K562 treated with DMSO at 1 percent for 4 hours (cell line): ENCODE measurements around the gene MCC. TPM values are rescaled to one million over a fixed set of nuclear protein-coding genes. Genes with fewer than 3 reads are reported as not detected.

Experiments used
- total RNA-seq: library from RNA; unstranded; fragments of 300-600 nt; gene quantifications from 2 replicates; pipeline ENCODE4 v1.2.3, GENCODE V29; 2022; ENCODE audit not compliant: insufficient read depth

Gene MCC
- total RNA-seq: 0.19 TPM in 1 of 2 replicates, not detected in the other

DNA sequence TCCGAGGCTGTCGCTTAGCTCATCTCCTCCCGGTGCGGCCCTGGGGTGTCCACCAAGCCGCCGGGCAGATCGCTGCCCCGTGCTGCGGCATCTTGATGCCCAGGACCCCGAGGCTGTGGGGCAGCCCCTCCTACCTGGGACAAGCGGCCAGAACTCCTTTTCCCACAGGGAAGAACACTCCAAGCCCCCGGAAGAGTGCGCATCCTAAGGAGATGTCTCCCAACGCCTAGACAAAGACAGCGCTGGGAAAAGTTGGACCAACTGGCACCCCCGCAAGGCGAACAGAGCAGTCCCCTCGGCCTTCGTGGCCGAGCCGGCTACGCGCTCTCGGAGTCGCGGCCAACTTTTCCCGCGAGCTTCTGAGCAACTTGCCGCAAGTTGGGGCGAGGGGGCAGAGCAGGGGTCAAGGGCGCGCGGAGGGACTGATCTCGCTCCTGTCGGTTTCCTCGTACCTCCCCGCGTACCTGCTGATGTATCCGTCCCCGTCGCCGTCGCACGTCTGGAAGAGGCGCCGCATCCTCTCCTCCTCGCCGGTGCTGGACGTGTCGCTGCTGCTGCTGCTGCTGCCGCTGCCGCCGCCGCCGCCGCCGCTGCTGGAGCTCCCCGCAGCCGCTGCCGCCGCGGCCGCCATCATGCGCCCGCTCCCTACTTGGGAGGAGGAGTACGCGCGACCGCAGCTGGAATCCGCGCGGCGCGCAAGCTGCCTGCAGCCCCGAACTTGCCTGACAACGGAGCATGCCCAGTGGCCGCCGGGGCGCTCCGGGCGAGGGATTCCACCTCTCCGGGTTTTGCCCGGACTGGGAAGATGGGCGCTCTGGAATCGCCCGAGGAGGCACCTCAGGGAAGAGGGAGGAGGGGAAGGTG is at the start of gene MCC:
Gene MCC, minus strand, starts transcription at position 673 of the 864 bp plus-strand sequence.

DNA sequence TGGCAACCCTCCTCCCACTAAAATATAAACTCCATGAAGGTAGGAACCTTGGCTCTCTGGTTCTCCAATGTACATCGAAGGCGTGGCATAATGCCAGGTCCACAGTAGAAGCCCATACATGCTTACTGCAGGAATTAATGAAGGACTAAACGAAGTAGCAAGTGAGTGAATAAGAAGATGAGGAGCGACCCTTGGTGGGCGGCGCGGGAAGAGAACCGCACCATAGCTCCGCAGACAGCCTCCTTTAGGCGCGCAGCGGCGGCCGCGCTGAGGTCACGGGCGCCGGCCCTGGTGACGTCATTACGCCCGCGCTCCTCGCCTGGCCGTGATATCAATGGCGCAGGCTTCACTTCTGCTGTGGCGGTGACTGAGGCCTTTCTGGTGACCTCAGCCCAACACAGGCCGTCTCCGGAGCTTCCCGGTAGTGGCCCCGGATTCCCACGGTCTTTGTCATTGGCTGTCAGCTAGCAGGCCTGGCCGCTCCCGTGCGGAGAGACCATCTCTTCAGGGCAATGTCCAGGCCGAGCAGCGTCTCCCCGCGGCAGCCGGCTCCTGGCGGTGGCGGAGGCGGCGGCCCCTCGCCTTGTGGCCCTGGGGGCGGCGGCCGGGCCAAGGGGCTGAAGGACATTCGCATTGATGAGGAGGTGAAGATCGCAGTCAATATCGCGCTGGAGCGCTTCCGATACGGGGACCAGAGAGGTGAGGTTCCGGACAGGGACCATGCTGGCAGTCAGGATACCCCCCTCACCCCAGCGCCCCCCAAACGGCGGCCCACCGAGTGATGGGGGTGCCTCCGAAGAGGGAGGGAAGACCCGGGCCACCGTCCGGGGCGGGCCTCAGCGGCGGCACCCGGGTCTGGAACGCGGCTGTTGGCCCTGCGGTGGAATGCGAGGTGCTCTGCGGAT is 25.4 kb upstream of the MCC start, which contains the start of gene YTHDC2:
Gene YTHDC2, plus strand, starts transcription at position 311 of the 905 bp plus-strand sequence. Its CDS starts 202 bp downstream, at position 513.

DNA sequence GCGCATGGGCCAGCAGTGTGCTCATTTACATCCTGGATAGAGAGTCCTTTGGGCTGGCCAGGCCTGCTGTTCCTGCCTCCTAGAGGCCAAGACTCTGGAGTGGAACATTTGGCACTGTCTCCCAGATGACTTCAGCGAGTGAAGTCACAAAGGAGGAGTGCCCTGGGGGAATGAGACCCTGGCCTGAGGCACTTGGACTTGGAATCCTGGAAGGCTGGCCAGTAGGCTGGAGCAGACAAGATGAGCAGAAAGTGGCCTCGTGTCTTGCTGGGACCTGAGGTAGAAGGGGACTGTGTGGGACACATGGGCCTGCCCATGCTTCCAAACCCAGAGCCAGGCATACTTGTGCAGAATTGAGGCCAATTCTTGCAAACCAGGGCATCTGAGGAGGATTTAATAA is 53.4 kb downstream of the MCC start, which contains the start of gene TSSK1B:
Gene TSSK1B, minus strand, starts transcription at position 101 of the 400 bp plus-strand sequence. CDS start 150 bp downstream, outside the sequence.

DNA sequence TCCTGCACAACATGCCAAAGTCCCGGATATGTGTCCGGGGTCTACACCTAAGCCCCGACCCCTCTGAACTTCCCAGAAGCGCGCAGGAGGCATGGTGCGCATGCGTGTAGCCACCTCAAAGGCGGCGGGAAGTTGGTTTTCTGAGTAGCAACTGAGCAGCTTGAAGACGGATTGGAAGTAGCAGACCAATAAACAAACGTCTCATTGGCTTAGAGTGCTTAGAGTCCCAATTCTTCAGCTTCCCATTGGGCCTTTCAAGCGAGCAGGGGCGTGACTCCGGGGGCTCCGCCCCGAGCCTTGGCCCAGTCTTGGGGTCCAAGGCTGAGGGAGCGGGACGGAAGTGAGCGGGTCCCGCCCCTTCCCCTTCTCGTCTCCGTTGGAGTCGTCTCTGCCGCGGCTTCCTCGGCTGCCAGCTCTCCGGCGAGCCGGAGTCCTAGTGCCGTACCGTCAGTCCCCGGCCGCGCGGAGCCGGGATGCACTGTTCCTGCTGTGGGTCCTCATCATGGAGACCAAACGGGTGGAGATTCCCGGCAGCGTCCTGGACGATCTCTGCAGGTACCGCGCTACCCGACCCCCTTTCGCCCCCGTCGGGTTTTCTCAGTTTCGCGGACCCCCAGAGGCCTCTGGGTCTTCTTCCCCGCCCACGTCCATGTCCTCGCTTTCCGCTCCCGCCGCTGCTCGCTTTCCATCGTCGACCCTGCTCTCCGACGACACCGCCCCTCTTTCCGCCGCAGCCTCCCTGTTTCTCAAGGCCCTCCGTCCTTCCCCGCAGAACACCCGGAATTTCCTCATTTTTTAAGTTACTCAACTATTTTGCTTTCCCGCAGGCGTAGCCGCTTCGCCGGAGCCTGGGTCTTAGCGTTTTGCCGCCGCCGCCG is 511.6 kb downstream of the MCC start, which contains the start of gene DCP2:
Gene DCP2, plus strand, starts transcription at position 367 of the 878 bp plus-strand sequence. Its CDS starts 136 bp downstream, at position 503.

Other genes with a start within 250 kb of the MCC start
- gene TSSK1B, start 53.5 kb downstream of the MCC start, total RNA-seq: not detected in 2 replicates
- 5.2 and 7.4 TPM in 2 replicates for gene YTHDC2, start 25.2 kb upstream of the MCC start, total RNA-seq